GM21717 (cell line): ENCODE measurements around the gene METTL8.
A peak's percentile ranks its signal among the peaks of the same experiment; 100 is the strongest.
"Not testable (repeated sequence)": the region's sequence is repeated elsewhere in the genome, so short reads cannot be mapped to it uniquely, and the experiment has no call there.

Experiments used
- ATAC-seq: cut with Tn5 transposase; IDR thresholded peaks from one replicate; pipeline ENCODE4 v1.9.1; 2021; ENCODE audit warnings: mild to moderate bottlenecking, moderate library complexity; ENCODE audit not compliant: unreplicated experiment

METTL8 gene

GRCh38 chr2:171430516-171431410, 3.0 kb downstream of the METTL8 start:
- no peak for ATAC-seq

- not testable (repeated sequence) for ATAC-seq
Measured at GRCh38 chr2:171422710-171423495, 10.9 kb downstream of the METTL8 start.

GRCh38 chr2:171420728-171421563, 12.8 kb downstream of the METTL8 start:
- no peak for ATAC-seq

GRCh38 chr2:171419333-171419732, 14.5 kb downstream of the METTL8 start:
- no peak for ATAC-seq

GRCh38 chr2:171416009-171416926, 17.5 kb downstream of the METTL8 start:
- peak; percentile 74 for ATAC-seq

- not testable (repeated sequence) for ATAC-seq
Measured at GRCh38 chr2:171414645-171415044, 19.1 kb downstream of the METTL8 start.

- ATAC-seq, result no peak
Measured at GRCh38 chr2:171412571-171413175, 21.1 kb downstream of the METTL8 start.

- ATAC-seq, result no peak
Measured at GRCh38 chr2:171411791-171412483, 21.9 kb downstream of the METTL8 start.

GRCh38 chr2:171411214-171411613, 22.6 kb downstream of the METTL8 start:
- ATAC-seq, result no peak

GRCh38 chr2:171410624-171411023, 23.2 kb downstream of the METTL8 start:
- no peak for ATAC-seq

- no peak for ATAC-seq
Measured at GRCh38 chr2:171410101-171410500, 23.7 kb downstream of the METTL8 start.

GRCh38 chr2:171409436-171409971, 24.3 kb downstream of the METTL8 start:
- ATAC-seq, result no peak

- ATAC-seq, result no peak
Measured at GRCh38 chr2:171407676-171408044, 26.1 kb downstream of the METTL8 start.

GRCh38 chr2:171407030-171407675, 26.6 kb downstream of the METTL8 start:
- no peak for ATAC-seq

- peak; percentile 42 for ATAC-seq
Measured at GRCh38 chr2:171406044-171406443, 27.7 kb downstream of the METTL8 start.

GRCh38 chr2:171405546-171405945, 28.2 kb downstream of the METTL8 start:
- no peak for ATAC-seq

GRCh38 chr2:171404719-171405118, 29.1 kb downstream of the METTL8 start:
- ATAC-seq, result no peak

- no peak for ATAC-seq
Measured at GRCh38 chr2:171404261-171404660, 29.5 kb downstream of the METTL8 start.
